Cardiac fibroblast (primary cell): ENCODE results near the gene DGLUCY.
"Not testable (repeated sequence)": the region's sequence is repeated elsewhere in the genome, so short reads cannot be mapped to it uniquely, and the experiment has no call there.

Experiments used
- DNase-seq, 2 donors: peaks; one replicate each; pipeline versions ENCODE4 v3.0.0 to v3.0.0-alpha.2; 2010; ENCODE audit warnings: low read depth in 2 of 2
- H3K4me3 ChIP-seq, 2 donors: replicated peaks in 1 of 2; 1 replicate in 1 of 2; 2 replicates in 1 of 2; pipeline ENCODE4 v1.5.1; 2011; ENCODE audit warnings: low read depth in 2 of 2, low read length in 2 of 2, mild to moderate bottlenecking in 2 of 2, moderate library complexity in 1 of 2
- TF ChIP-seq, protein P1 (sequence below): IDR thresholded peaks from one replicate; pipeline ENCODE4 v1.5.1; 2011; ENCODE audit warnings: low read depth, mild to moderate bottlenecking, low read length, inconsistent platforms

The DGLUCY gene

DNA sequence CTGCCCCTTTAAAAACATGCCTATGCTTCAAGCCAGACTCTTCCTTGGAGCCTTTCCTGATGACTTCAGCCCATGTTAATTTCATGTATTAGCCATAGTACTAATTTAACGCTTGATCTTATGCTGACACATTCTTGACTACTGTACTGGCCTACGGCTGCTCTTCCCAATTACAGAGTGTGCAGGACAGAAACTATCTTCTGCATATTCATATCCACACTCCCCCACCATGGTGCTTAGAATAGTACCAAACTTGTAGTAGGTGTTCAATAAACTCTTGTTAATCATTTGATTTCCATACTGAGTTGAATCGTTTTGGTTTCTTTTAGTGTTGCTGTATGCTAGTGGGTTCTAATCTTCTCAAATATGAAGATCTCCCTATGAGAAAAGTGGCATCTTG, 21.8 kb upstream of the DGLUCY start:
- no peak for DNase-seq
- TF ChIP-seq, protein P1, sequence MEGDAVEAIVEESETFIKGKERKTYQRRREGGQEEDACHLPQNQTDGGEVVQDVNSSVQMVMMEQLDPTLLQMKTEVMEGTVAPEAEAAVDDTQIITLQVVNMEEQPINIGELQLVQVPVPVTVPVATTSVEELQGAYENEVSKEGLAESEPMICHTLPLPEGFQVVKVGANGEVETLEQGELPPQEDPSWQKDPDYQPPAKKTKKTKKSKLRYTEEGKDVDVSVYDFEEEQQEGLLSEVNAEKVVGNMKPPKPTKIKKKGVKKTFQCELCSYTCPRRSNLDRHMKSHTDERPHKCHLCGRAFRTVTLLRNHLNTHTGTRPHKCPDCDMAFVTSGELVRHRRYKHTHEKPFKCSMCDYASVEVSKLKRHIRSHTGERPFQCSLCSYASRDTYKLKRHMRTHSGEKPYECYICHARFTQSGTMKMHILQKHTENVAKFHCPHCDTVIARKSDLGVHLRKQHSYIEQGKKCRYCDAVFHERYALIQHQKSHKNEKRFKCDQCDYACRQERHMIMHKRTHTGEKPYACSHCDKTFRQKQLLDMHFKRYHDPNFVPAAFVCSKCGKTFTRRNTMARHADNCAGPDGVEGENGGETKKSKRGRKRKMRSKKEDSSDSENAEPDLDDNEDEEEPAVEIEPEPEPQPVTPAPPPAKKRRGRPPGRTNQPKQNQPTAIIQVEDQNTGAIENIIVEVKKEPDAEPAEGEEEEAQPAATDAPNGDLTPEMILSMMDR, result no peak
- H3K4me3 ChIP-seq, result no peak overlapping the region

GRCh38 chr14:91093743-91094472, 20.0 kb upstream of the DGLUCY start:
- H3K4me3 ChIP-seq, DNase-seq: not testable (repeated sequence)

DNA sequence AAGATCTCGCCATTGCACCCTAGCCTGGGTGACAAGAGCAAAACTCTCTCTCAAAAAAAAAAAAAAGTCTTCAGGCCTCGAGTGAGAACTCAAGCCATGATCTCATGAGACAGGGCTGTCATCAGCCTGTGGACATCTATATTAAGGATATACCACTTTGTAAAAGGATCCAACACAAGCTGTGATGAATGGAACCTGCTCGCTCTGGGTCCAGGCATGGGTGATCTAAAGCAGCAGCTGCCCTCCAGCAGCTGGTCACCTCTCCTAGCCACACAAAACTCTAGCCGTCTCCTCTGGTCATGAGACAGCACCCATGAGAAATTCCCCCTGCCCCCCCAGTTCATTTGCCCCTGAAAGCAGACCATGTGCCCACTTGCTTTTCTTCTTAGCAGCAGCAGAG, 19.1 kb upstream of the DGLUCY start:
- TF ChIP-seq, protein P1, result no peak
- no peak for DNase-seq
- no peak overlapping the region for H3K4me3 ChIP-seq

DNA sequence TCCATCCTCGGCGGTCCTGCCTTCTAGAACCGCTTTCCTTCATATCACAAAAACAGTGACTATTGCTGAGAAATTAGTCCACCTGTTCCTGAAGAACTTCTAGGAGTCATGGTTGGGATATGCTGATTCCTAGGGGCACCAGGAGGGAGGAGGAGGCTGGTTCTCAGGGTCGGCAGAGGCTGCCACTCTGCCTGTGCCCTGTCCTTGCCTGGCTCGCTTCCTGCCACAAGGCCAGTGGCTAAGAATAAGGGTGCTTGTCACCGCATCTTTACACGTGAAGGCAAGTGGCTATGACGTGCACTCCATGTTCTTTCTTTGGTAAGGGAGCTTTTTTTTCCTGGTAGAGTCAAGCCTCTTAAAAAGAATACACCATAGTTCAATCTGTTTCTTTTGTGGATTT, 18.7 kb upstream of the DGLUCY start:
- no peak overlapping the region for H3K4me3 ChIP-seq
- TF ChIP-seq, protein P1, result no peak
- no peak for DNase-seq

DNA sequence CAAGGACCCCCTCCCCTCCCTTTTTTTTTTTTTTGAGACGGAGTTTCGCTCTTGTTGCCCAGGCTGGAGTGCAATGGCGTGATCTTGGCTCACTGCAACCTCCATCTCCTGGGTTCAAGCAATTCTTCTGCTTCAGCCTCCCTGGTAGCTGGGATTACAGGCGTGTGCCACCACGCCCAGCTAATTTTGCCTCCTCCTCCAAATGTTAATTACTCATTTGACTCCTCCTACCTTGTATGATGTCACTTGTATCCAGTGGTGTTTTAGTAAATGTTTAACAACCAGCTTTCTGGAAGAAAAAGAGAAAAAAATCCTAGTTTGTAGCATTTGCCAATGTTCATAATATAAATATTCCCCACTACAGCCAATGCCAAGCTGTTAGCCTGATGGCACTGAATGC, 16.2 kb upstream of the DGLUCY start:
- not testable (repeated sequence) for H3K4me3 ChIP-seq

GRCh38 chr14:91098591-91098990, 15.3 kb upstream of the DGLUCY start:
- TF ChIP-seq, protein P1, result no peak
- DNase-seq, result peak in 1 of 2 donors; percentile 63
- H3K4me3 ChIP-seq, result no peak overlapping the region

More for the DNA sequence above, 16.2 kb upstream of the DGLUCY start:
- DNase-seq, result not testable (repeated sequence)

- no peak for DNase-seq
- TF ChIP-seq, protein P1, result no peak
- H3K4me3 ChIP-seq, result no peak overlapping the region
Measured at GRCh38 chr14:91100102-91100501, 13.8 kb upstream of the DGLUCY start.

GRCh38 chr14:91103116-91103515, 10.8 kb upstream of the DGLUCY start:
- DNase-seq, result peak in 1 of 2 donors; percentile 48
- no peak overlapping the region for H3K4me3 ChIP-seq
- TF ChIP-seq, protein P1, result no peak
